Natural killer cell (primary cell): ENCODE measurements around the gene VAV1. TPM values are rescaled to one million over a fixed set of nuclear protein-coding genes. Genes with fewer than 3 reads are reported as not detected.
A peak's percentile ranks its signal among the peaks of the same experiment; 100 is the strongest.
"Not testable (repeated sequence)": the region's sequence is repeated elsewhere in the genome, so short reads cannot be mapped to it uniquely, and the experiment has no call there.

Experiments used
- ATAC-seq, 3 donors: fragments of 150-1000 bp in 2 of 3; fragments of 200-7000 bp in 1 of 3; cut with Tn5 transposase; 1 replicate in 1 of 3; 2 replicates in 2 of 3; pipeline ENCODE4 v1.10.0; 2021; ENCODE audit warnings: mild to moderate bottlenecking in 2 of 3, moderate library complexity in 2 of 3
- DNase-seq, 2 donors: peaks; one replicate each; pipeline versions ENCODE4 v3.0.0 to v3.0.0-alpha.2; 2013 to 2021; ENCODE audit warnings: mixed read lengths in 1 of 2
- H3K27ac ChIP-seq: one replicate; pipeline ENCODE4 v1.5.1; 2013; ENCODE audit warnings: mild to moderate bottlenecking, low read length
- H3K27me3 ChIP-seq: one replicate; pipeline ENCODE4 v1.6.1; 2013; ENCODE audit warnings: low read length; ENCODE audit not compliant: control insufficient read depth, insufficient read depth
- H3K36me3 ChIP-seq: one replicate; pipeline ENCODE4 v1.6.1; 2013; ENCODE audit warnings: low read length; ENCODE audit not compliant: control insufficient read depth, insufficient read depth
- H3K4me1 ChIP-seq: one replicate; pipeline ENCODE4 v1.6.1; 2013; ENCODE audit warnings: low read length; ENCODE audit not compliant: control insufficient read depth, insufficient read depth
- H3K4me3 ChIP-seq: one replicate; pipeline ENCODE4 v1.5.1; 2013; ENCODE audit warnings: low read length
- H3K9me3 ChIP-seq: one replicate; pipeline ENCODE4 v1.6.1; 2013; ENCODE audit warnings: low read length; ENCODE audit not compliant: control insufficient read depth, insufficient read depth
- H3K27ac Mint-ChIP-seq, 2 donors: one replicate each; pipeline ENCODE4 v1.8.0; 2022; ENCODE audit warnings: mild to moderate bottlenecking in 2 of 2, mixed read lengths in 2 of 2, moderate library complexity in 1 of 2
- H3K27me3 Mint-ChIP-seq, 2 donors: one replicate each; pipeline ENCODE4 v1.8.0; 2022; ENCODE audit warnings: low read depth in 2 of 2, mixed read lengths in 2 of 2
- H3K36me3 Mint-ChIP-seq: one replicate; pipeline ENCODE4 v1.8.0; 2022; ENCODE audit warnings: mixed read lengths
- H3K4me1 Mint-ChIP-seq, 2 donors: one replicate each; pipeline ENCODE4 v1.8.0; 2022; ENCODE audit warnings: mixed read lengths in 2 of 2
- H3K4me3 Mint-ChIP-seq: one replicate; pipeline ENCODE4 v1.8.0; 2022; ENCODE audit warnings: mild to moderate bottlenecking, moderate library complexity, mixed read lengths
- H3K9me3 Mint-ChIP-seq, 2 donors: one replicate each; pipeline ENCODE4 v1.8.0; 2022; ENCODE audit warnings: mixed read lengths in 2 of 2
- CTCF ChIP-seq: fragments of 200-600 bp; IDR thresholded peaks from one replicate; pipeline ENCODE4 v1.8.0; 2022; ENCODE audit warnings: antibody characterized with exemption
- WGBS: methylation state at CpG from one replicate; pipeline ENCODE4 v1.1.7; 2013; ENCODE audit warnings: missing lambda C conversion rate; ENCODE audit not compliant: insufficient coverage; 5-methylcytosine and 5-hydroxymethylcytosine counted together
- intact Hi-C: fragments of 100-400 bp; cut with micrococcal nuclease; formaldehyde crosslinking; loops from one replicate; pipeline ENCODE4 v1.14.2; 2022
- total RNA-seq, 4 donors: library from RNA; stranded (reverse); fragments of 120-200 nt in 1 of 4; gene quantifications; one replicate each; pipeline versions ENCODE4 v1.2.3 to v1.2.4, GENCODE V29; 2013 to 2022

The VAV1 gene
- total RNA-seq, 3 donors from 2014 or later (not counting 1 experiment from before 2014, with no cell fraction given): 141 to 167 (median 164) TPM

GRCh38 chr19:6768236-6768785 is 4.2 kb upstream of the VAV1 start:
- Histone ChIP-seq H3K4me3 (peak overlapping the region; percentile 65), H3K4me1 (peaks cover 43% of the 10 kb centered on the region), H3K9me3 (no peaks in the 10 kb centered on the region), H3K27me3 (no peaks in the 10 kb centered on the region), H3K27ac (peak overlapping the region; percentile 96), H3K36me3 (no peaks in the 10 kb centered on the region)
- no peak for TF ChIP-seq CTCF
- ATAC-seq: no peak
- H3K4me1 Mint-ChIP-seq: peaks cover 34 to 47% of the 10 kb centered on the region in 2 donors
- peak overlapping the region; percentile 85 to 96 for H3K27ac Mint-ChIP-seq
- peaks cover 0 to 3% of the 10 kb centered on the region in 2 donors for H3K9me3 Mint-ChIP-seq
- H3K4me3 Mint-ChIP-seq: peak overlapping the region; percentile 90
- H3K36me3 Mint-ChIP-seq: no peaks in the 10 kb centered on the region
- H3K27me3 Mint-ChIP-seq: no peaks in the 10 kb centered on the region
- DNase-seq: peak in 1 of 2 donors; percentile 68
- 42% methylated on average over 8 of the region's 8 CpGs for WGBS
- intact Hi-C loops: no loop called here

- H3K27ac ChIP-seq: peak overlapping the region; percentile 96
- no peaks in the 10 kb centered on the region for H3K9me3 ChIP-seq
- H3K27me3 ChIP-seq: no peaks in the 10 kb centered on the region
- no peak for TF ChIP-seq CTCF
- Mint-ChIP-seq H3K4me3 (peak overlapping the region; percentile 49), H3K27me3 (no peaks in the 10 kb centered on the region), H3K36me3 (no peaks in the 10 kb centered on the region), H3K4me1 (peaks cover 34 to 54% of the 10 kb centered on the region in 2 donors), H3K9me3 (peaks cover 0 to 3% of the 10 kb centered on the region in 2 donors), H3K27ac (peak overlapping the region; percentile 85 to 96)
- ATAC-seq (no peak), DNase-seq (peak in 1 of 2 donors; percentile 55)
- no peak overlapping the region for H3K4me3 ChIP-seq
- WGBS: 83% methylated on average over 10 of the region's 11 CpGs
- intact Hi-C loops: no loop called here
- H3K4me1 ChIP-seq: peaks cover 51% of the 10 kb centered on the region
- no peaks in the 10 kb centered on the region for H3K36me3 ChIP-seq
Measured at GRCh38 chr19:6769006-6769619, 3.4 kb upstream of the VAV1 start.

DNA sequence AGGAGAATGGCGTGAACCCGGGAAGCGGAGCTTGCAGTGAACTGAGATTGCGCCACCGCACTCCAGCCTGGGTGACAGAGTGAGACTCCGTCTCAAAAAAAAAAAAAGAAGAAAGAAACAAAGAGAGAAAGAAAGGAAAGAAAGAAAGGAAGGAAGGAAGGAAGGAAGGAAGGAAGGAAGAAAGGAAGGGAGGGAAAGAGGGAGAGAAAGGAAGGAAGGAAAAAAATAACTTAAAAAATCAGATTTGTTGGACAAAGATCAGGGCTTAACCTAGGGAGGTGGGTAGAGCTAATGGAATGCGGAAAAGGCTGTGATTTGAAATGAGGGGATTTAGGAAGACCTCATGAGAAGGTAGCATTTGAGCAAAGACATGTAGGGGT is 870 bp upstream of the VAV1 start:
- H3K4me3 ChIP-seq, H3K9me3 ChIP-seq, DNase-seq, H3K36me3 Mint-ChIP-seq, H3K9me3 Mint-ChIP-seq, ATAC-seq, H3K36me3 ChIP-seq, H3K27me3 Mint-ChIP-seq, H3K27me3 ChIP-seq: not testable (repeated sequence)
- Mint-ChIP-seq H3K27ac (peak overlapping the region; percentile 85 to 97), H3K4me1 (peaks cover 46 to 67% of the 10 kb centered on the region in 2 donors), H3K4me3 (peak overlapping the region; percentile 93)
- Histone ChIP-seq H3K4me1 (peaks cover 53% of the 10 kb centered on the region), H3K27ac (peak overlapping the region; percentile 80)
- intact Hi-C loops: loop anchor here (1.0 kb wide), 3 partner anchors 31 to 91 kb away; partner anchors contain the start of gene GPR108
- 90% methylated on average over 7 of the region's 7 CpGs for WGBS

DNA sequence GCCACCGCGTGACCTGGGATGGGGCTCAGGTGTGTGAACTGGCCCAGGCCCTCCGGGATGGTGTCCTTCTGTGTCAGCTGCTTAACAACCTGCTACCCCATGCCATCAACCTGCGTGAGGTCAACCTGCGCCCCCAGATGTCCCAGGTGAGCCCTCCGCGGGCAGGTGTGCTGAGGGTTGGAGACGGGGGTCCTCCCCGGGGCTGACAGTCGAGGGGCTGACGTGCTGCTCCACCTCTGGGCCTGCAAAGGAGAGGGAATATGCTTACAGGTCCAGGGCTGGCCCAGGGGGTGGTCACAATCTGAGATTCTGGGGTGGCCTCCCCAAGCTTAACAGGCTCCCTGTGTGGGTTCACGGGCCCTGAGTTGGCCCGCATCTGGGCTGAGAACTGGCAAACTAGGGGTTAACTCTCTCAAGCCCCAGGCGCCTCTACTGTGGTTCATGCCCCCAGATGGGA is 386 bp downstream of the VAV1 start:
- Mint-ChIP-seq H3K4me3 (peak overlapping the region; percentile 93), H3K4me1 (peaks cover 45 to 66% of the 10 kb centered on the region in 2 donors), H3K27ac (peak overlapping the region; percentile 85 to 97), H3K27me3 (no peaks in the 10 kb centered on the region), H3K9me3 (peaks cover 3 to 11% of the 10 kb centered on the region in 2 donors), H3K36me3 (peaks cover 8% of the 10 kb centered on the region)
- under 1% methylated on average over 14 of the region's 14 CpGs for WGBS
- ATAC-seq: no peak
- DNase-seq: no peak
- Histone ChIP-seq H3K36me3 (peaks cover 11% of the 10 kb centered on the region), H3K27me3 (no peaks in the 10 kb centered on the region), H3K4me1 (peaks cover 50% of the 10 kb centered on the region), H3K27ac (peak overlapping the region; percentile 80), H3K9me3 (no peaks in the 10 kb centered on the region), H3K4me3 (peak overlapping the region; percentile 98)
- intact Hi-C loops: loop anchor here (1.0 kb wide), 3 partner anchors 29 to 89 kb away; partner anchors contain the start of gene GPR108
- TF ChIP-seq CTCF: no peak
